Erythroblast (primary cell): ENCODE data around the gene TNK1.
"Not testable (repeated sequence)": the region's sequence is repeated elsewhere in the genome, so short reads cannot be mapped to it uniquely, and the experiment has no call there.

Source experiments
- GATA1 ChIP-seq: IDR thresholded peaks from 2 replicates; pipeline ENCODE4 v1.6.1; 2011; ENCODE audit warnings: low read depth, mild to moderate bottlenecking, control low read depth, low read length, moderate library complexity
- POLR2A ChIP-seq: IDR thresholded peaks from 2 replicates; pipeline ENCODE4 v1.6.1; 2011; ENCODE audit warnings: mild to moderate bottlenecking, low read length

- not testable (repeated sequence) for TF ChIP-seq POLR2A, GATA1
Measured at GRCh38 chr17:7337600-7337999, 43.3 kb upstream of the TNK1 start.
